Measurements from ENCODE around the gene RAB19. TPM values are rescaled to one million over a fixed set of nuclear protein-coding genes. Genes with fewer than 3 reads are reported as not detected.
"Not testable (repeated sequence)": the region's sequence is repeated elsewhere in the genome, so short reads cannot be mapped to it uniquely, and the experiment has no call there.

The RAB19 gene
- total and polyA plus RNA-seq, 2 donors (not counting 1 experiment from before 2014, with no cell fraction given), result 0.37 to 1.1 TPM

GRCh38 chr7:140415361-140415760 is 11.5 kb downstream of the RAB19 start:
- CTCF ChIA-PET, result interaction anchor here (1.2 kb wide), 1 partner anchor 39 kb away, joined by 4 read pairs; no protein-coding TSS in a partner anchor
- H3K27ac ChIP-seq (ENCODE audit: low read length in 2 of 2), result no peak overlapping the region

GRCh38 chr7:140415816-140416215 is 12.0 kb downstream of the RAB19 start:
- not testable (repeated sequence) for ATAC-seq (ENCODE audit: low read depth)

More at GRCh38 chr7:140415361-140415760, 11.5 kb downstream of the RAB19 start:
- H4K20me1 ChIP-seq (ENCODE audit: control insufficient read depth, insufficient read depth, low read length, poor library complexity, severe bottlenecking), result no peaks in the 10 kb centered on the region
- intact Hi-C loops (cut with micrococcal nuclease), result no loop called here
- no peak for DNase-seq
- 100% methylated on average over 1 of the region's 3 CpGs for WGBS (ENCODE audit: insufficient coverage)
- peaks cover 0 to 1% of the 10 kb centered on the region in 2 experiments for H3K36me3 ChIP-seq (replicated peaks in 1 of 2; ENCODE audit: control extremely low read depth in 1 of 2, control insufficient read depth in 1 of 2, extremely low read depth in 1 of 2, insufficient read depth in 2 of 2, low read length in 1 of 2)
- H3K4me3 ChIP-seq (ENCODE audit: control extremely low read depth in 1 of 5, extremely low read depth in 1 of 5, insufficient read depth in 1 of 5, low read depth in 2 of 5, low read length in 4 of 5), result no peak overlapping the region
- Mint-ChIP-seq H3K4me3 (no peak overlapping the region), H3K27ac (no peak overlapping the region), H3K27me3 (peaks cover 6% of the 10 kb centered on the region), H3K9me3 (ENCODE audit: insufficient read depth) (no peaks in the 10 kb centered on the region), H3K4me1 (no peaks in the 10 kb centered on the region)
- H3K4me2 ChIP-seq (replicated peaks; ENCODE audit: low read depth, low read length, poor library complexity, severe bottlenecking), result no peak overlapping the region
- no peaks in the 10 kb centered on the region for H3K9me3 ChIP-seq (ENCODE audit: control extremely low read depth in 1 of 3, control insufficient read depth in 2 of 3, insufficient read depth in 1 of 3, low read length in 2 of 3)
- no peak for TF ChIP-seq CTCF (IDR thresholded peaks at IDR 0.05)
- no peak for TF ChIP-seq EZH2 (IDR thresholded peaks at IDR 0.05; ENCODE audit: borderline replicate concordance, insufficient read depth, low read depth, low read length, poor library complexity, severe bottlenecking)
- POLR2A ChIA-PET, result no interaction called here
- H3K9ac ChIP-seq (ENCODE audit: low read length), result no peak overlapping the region
- no peak overlapping the region for H2AFZ ChIP-seq (ENCODE audit: insufficient read depth, low read depth, low read length, poor library complexity, severe bottlenecking)
- no peaks in the 10 kb centered on the region for H3K4me1 ChIP-seq (ENCODE audit: control insufficient read depth in 2 of 2, insufficient read depth in 2 of 2, low read length in 2 of 2)
- H3K27me3 ChIP-seq (replicated peaks in 1 of 4; ENCODE audit: control extremely low read depth in 1 of 4, control insufficient read depth in 3 of 4, insufficient read depth in 4 of 4, low read length in 3 of 4), result no peaks in the 10 kb centered on the region
- ATAC-seq (ENCODE audit: low read depth), result no peak
- H3K79me2 ChIP-seq (ENCODE audit: control insufficient read depth, insufficient read depth, low read length), result no peaks in the 10 kb centered on the region

More at GRCh38 chr7:140415816-140416215, 12.0 kb downstream of the RAB19 start:
- 97% methylated on average over 8 of the region's 9 CpGs for WGBS (ENCODE audit: insufficient coverage)
- H3K4me1 ChIP-seq (ENCODE audit: control insufficient read depth in 2 of 2, insufficient read depth in 2 of 2, low read length in 2 of 2); H3K27ac ChIP-seq (ENCODE audit: low read length in 2 of 2); H2AFZ ChIP-seq (ENCODE audit: insufficient read depth, low read depth, low read length, poor library complexity, severe bottlenecking); H3K4me2 ChIP-seq (replicated peaks; ENCODE audit: low read depth, low read length, poor library complexity, severe bottlenecking); H3K9me3 ChIP-seq (ENCODE audit: control extremely low read depth in 1 of 3, control insufficient read depth in 2 of 3, insufficient read depth in 1 of 3, low read length in 2 of 3); H3K79me2 ChIP-seq (ENCODE audit: control insufficient read depth, insufficient read depth, low read length); H3K4me3 Mint-ChIP-seq; POLR2A ChIA-PET; H3K9ac ChIP-seq (ENCODE audit: low read length); H3K27me3 Mint-ChIP-seq; H3K36me3 ChIP-seq (replicated peaks in 1 of 2; ENCODE audit: control extremely low read depth in 1 of 2, control insufficient read depth in 1 of 2, extremely low read depth in 1 of 2, insufficient read depth in 2 of 2, low read length in 1 of 2); H3K4me1 Mint-ChIP-seq; H4K20me1 ChIP-seq (ENCODE audit: control insufficient read depth, insufficient read depth, low read length, poor library complexity, severe bottlenecking); H3K9me3 Mint-ChIP-seq (ENCODE audit: insufficient read depth); H3K4me3 ChIP-seq (ENCODE audit: control extremely low read depth in 1 of 5, extremely low read depth in 1 of 5, insufficient read depth in 1 of 5, low read depth in 2 of 5, low read length in 4 of 5); H3K27me3 ChIP-seq (replicated peaks in 1 of 4; ENCODE audit: control extremely low read depth in 1 of 4, control insufficient read depth in 3 of 4, insufficient read depth in 4 of 4, low read length in 3 of 4); DNase-seq; intact Hi-C loops (cut with micrococcal nuclease); H3K27ac Mint-ChIP-seq: not testable (repeated sequence)
- CTCF ChIA-PET, result interaction anchor here (0.6 to 1.2 kb wide), 2 partner anchors 40 to 63 kb away, joined by 4 read pairs; no protein-coding TSS in a partner anchor
